Activated naive CD4-positive, alpha-beta T cell treated with anti-CD3 and anti-CD28 coated beads, Interleukin-2, amount 10 ng/mL, durations not matched to agents 7 days and 5 days (primary cell): Measurements from ENCODE around the gene FBXO38.

Experiments used
- CTCF ChIA-PET: fragments of 350-600 bp; sonication (Branson Sonifier 250); formaldehyde crosslinking; loops from one replicate; lab custom pipeline; 2021; ENCODE audit warnings: antibody characterized with exemption; lab: Charles Lee
- DNase-seq: peaks from one replicate; pipeline ENCODE4 v3.0.0-alpha.2; 2020
- H3K27ac Mint-ChIP-seq: one replicate; pipeline ENCODE4 v1.8.0; 2021; ENCODE audit warnings: mild to moderate bottlenecking, moderate library complexity, mixed read lengths
- H3K27me3 Mint-ChIP-seq: one replicate; pipeline ENCODE4 v1.8.0; 2021; ENCODE audit warnings: mild to moderate bottlenecking, mixed read lengths
- H3K36me3 Mint-ChIP-seq: one replicate; pipeline ENCODE4 v1.8.0; 2021; ENCODE audit warnings: mixed read lengths
- H3K4me1 Mint-ChIP-seq: one replicate; pipeline ENCODE4 v1.8.0; 2021; ENCODE audit warnings: mixed read lengths
- H3K4me3 Mint-ChIP-seq: one replicate; pipeline ENCODE4 v1.8.0; 2021; ENCODE audit warnings: mild to moderate bottlenecking, moderate library complexity, mixed read lengths
- H3K9me3 Mint-ChIP-seq: one replicate; pipeline ENCODE4 v1.8.0; 2021; ENCODE audit warnings: mixed read lengths

Gene FBXO38

DNA sequence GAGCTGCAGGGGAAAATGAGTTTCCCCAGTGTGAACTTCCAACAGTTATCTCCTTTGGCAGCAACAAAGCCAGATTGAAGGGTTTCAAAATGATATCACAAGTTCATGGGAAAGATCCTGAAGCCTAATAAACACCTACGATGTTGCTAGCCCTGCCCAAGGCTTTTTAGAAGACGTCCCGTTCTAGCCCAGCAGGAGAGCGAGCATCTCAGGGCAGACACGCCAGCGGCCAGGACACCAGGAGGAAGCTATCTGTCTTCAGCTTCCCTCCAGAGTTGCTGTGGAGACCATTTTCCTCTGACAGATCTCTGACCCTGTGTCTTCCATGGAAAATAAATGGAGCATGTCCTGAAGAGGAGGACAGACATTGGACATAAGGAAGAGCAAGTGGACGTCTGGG, 98.4 kb downstream of the FBXO38 start:
- Mint-ChIP-seq H3K27me3 (peaks cover 22% of the 10 kb centered on the region), H3K36me3 (no peaks in the 10 kb centered on the region), H3K9me3 (no peaks in the 10 kb centered on the region), H3K27ac (no peak overlapping the region), H3K4me1 (no peaks in the 10 kb centered on the region), H3K4me3 (no peak overlapping the region)
- CTCF ChIA-PET = interaction anchor here (0.7 to 2.9 kb wide), 9 partner anchors 9 to 307 kb away, joined by 3 to 12 read pairs (median 3); no protein-coding TSS in a partner anchor
- DNase-seq = no peak

DNA sequence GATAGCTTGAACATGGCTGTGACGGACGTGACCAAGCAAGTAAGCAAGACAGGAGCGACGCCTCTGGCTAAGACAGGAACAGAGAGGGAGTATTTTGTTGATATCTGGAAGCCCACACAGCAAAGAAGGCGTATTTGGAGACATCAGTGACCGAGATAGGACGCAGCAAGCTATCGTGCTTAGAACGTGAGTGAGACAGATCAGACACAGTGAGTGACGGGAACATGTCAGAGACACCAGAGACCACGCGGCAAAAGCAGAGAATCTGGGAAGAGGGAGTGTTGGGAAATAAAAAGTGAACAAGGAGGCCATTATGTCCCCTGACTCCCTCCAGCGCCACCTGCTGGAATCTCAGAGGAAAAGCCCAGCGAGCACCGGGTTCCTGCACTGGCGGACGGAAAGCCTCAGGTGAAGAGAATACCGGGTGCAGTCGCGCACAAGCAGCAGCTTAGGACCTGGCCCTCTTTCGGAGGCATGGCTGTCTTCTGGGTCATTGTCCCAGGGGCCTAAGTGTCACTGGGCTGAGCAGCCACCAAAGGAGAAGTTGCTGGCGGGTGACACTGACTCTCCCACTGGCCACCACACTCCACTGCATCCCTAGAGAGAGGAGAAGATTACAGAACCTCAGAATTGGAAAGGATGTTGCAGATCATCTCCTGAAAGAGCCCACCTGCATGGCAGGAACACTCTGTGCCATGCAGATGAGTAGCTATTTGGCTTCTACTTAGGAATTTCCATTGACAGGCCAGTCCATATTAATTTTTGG, 99.1 kb downstream of the FBXO38 start:
- DNase-seq = peak; percentile 74
- Mint-ChIP-seq H3K9me3 (no peaks in the 10 kb centered on the region), H3K27ac (no peak overlapping the region), H3K4me3 (no peak overlapping the region), H3K4me1 (no peaks in the 10 kb centered on the region), H3K27me3 (peaks cover 22% of the 10 kb centered on the region), H3K36me3 (no peaks in the 10 kb centered on the region)
- CTCF ChIA-PET = interaction anchor here (0.6 to 2.9 kb wide), 10 partner anchors 8 to 308 kb away, joined by 3 to 12 read pairs (median 3); no protein-coding TSS in a partner anchor

DNA sequence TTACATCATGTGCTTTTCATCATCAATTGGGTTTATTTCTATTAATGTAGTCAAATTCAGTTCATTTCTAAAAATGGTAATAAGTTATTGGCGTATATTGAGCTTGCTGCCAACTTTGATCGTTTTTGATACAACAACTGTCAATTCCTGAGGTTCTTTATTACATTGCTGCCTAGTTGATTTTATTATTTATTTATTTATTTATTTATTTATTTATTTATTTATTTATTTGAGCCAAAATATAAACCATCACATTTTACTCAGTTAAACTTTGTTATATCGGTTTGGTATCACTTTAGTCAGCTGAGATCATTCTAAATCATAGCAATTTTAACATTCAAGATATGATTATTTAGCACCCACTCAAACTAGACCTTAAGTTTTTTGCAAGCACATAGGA, 100.0 kb downstream of the FBXO38 start:
- peaks cover 17% of the 10 kb centered on the region for H3K27me3 Mint-ChIP-seq
- H3K4me1 Mint-ChIP-seq = no peaks in the 10 kb centered on the region
- DNase-seq = no peak
- no peak overlapping the region for H3K4me3 Mint-ChIP-seq
- no peak overlapping the region for H3K27ac Mint-ChIP-seq
- no peaks in the 10 kb centered on the region for H3K36me3 Mint-ChIP-seq
- CTCF ChIA-PET = interaction anchor here (0.6 to 2.9 kb wide), 5 partner anchors 25 to 325 kb away, joined by 3 to 12 read pairs (median 3); no protein-coding TSS in a partner anchor
- no peaks in the 10 kb centered on the region for H3K9me3 Mint-ChIP-seq

DNA sequence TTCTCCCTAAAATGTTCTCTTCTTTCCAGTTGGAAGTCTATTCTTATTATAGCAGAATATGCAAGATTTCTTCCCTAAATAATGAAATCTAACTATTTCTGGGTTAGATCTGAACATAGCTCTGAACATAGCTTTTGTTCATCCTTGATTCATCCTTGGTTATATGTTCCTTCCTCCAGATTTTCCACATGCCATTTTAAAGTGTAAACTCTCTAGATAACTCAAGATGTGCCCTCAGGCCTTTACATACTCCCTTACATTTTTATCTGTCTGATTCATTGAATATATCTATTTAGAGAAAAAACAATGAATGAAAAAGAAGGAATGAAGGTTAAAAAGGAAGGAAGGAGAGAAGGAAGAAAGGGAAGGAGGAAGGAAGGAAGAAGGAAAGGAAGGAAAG, 100.9 kb downstream of the FBXO38 start:
- Mint-ChIP-seq H3K4me3 (no peak overlapping the region), H3K27ac (no peak overlapping the region), H3K4me1 (no peaks in the 10 kb centered on the region), H3K9me3 (no peaks in the 10 kb centered on the region), H3K36me3 (no peaks in the 10 kb centered on the region), H3K27me3 (peaks cover 17% of the 10 kb centered on the region)
- CTCF ChIA-PET = interaction anchor here (0.6 to 2.9 kb wide), 3 partner anchors 246 to 305 kb away, joined by 3 to 12 read pairs (median 3); no protein-coding TSS in a partner anchor
- DNase-seq = no peak

DNA sequence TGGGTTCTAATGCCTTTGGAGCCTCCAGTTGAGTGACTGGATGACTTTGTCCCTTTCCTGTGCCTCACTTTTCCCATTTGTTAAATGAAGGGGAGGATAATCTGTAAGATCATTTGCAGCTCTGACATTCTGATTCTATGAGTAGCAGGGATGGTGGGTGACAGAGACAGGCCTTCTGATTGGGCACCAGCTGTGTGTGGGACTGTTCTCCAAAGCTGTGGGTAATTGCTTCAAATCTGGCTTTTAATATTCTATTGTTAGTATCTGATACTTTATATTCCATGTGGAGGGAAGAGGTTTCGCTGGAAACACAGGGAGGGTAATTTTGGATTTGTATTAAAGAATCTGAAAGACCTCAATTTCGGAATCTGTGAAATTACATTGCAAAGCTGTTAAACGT, 102.7 kb downstream of the FBXO38 start:
- CTCF ChIA-PET = no interaction called here
- Mint-ChIP-seq H3K4me3 (no peak overlapping the region), H3K27me3 (peaks cover 20% of the 10 kb centered on the region), H3K9me3 (no peaks in the 10 kb centered on the region), H3K27ac (no peak overlapping the region), H3K4me1 (no peaks in the 10 kb centered on the region), H3K36me3 (no peaks in the 10 kb centered on the region)
- DNase-seq = no peak

DNA sequence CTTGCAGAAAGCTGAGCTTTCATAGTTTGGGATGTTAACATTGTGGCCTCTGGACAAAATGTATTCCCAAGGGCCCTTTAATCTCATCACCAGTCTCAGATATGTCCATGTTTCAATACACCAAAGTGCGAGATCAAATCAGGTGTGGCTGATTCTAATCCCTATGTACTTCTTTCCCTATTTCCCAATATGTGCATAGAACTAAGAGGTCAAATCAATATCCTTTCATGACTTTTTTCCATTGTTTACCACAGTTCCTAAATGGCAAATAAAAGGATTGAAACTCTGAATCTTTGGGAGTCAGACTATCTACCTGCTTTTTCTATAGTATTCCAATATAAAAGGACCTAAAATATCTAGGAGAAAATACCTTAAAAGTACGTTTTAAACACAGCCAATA, 105.0 kb downstream of the FBXO38 start:
- Mint-ChIP-seq H3K4me1 (no peaks in the 10 kb centered on the region), H3K4me3 (no peak overlapping the region), H3K36me3 (no peaks in the 10 kb centered on the region), H3K27ac (no peak overlapping the region), H3K27me3 (peaks cover 18% of the 10 kb centered on the region), H3K9me3 (no peaks in the 10 kb centered on the region)
- DNase-seq = no peak
- CTCF ChIA-PET = no interaction called here

DNA sequence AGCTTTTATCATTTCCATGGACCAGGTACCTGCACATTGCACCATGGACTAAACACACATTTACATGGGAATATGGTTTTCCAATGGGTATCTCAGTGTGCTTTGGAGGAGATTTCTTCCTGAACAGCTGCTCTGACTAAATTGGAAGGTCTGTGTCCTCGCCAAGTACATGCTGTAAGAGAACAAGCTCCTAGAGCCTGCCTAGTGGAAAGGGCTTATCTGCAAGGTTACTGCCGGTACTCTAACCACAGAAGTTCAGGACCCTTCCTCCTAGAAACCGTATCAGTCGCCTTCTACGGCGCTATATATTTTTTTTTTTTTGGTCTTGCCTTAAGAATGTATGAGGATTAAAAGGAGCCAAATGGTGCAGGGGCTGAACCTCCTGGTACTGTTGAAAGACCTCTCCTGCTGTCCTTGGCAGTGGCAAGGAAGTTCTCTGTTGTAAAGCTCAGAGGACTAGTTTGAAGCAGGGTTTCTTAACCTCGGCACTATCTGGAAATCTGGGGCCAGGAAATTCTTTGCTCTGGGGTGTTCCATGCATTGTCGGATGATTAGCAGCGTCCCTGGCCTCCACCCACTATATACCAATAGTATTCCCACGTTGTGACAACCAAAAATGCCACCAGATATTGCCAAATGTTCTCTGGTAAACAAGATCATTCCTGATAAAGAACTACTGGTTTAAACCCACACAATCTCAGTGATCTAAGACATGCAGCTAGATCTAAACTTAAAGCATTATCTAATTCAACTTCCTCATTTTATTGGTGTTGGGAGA, 107.4 kb downstream of the FBXO38 start:
- Mint-ChIP-seq H3K9me3 (no peaks in the 10 kb centered on the region), H3K36me3 (no peaks in the 10 kb centered on the region), H3K4me1 (no peaks in the 10 kb centered on the region), H3K4me3 (no peak overlapping the region), H3K27me3 (peaks cover 14% of the 10 kb centered on the region), H3K27ac (no peak overlapping the region)
- no peak for DNase-seq
- CTCF ChIA-PET = interaction anchor here (0.6 kb wide), 1 partner anchor 8 kb away, joined by 3 read pairs; no protein-coding TSS in a partner anchor

DNA sequence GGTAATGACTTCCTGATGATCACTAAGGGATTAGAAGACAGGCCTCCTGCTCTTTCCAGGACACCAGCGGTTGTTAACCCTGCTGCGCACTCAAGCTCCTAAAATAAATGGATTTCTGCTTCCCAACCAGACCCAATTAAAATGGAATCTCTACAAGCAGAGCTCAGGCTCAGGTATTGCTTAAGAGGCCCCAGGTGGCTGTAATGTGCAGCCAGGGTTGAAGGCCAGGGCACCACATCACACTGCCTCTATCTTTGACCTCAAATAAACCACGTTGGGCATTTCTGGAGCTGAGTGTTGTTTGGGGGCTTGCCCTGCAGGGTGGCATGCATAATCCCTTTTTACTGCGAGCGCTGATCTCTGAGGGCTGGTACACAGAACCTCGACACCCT, 108.0 kb downstream of the FBXO38 start:
- no peaks in the 10 kb centered on the region for H3K36me3 Mint-ChIP-seq
- H3K27ac Mint-ChIP-seq = no peak overlapping the region
- H3K9me3 Mint-ChIP-seq = no peaks in the 10 kb centered on the region
- CTCF ChIA-PET = no interaction called here
- no peak for DNase-seq
- no peaks in the 10 kb centered on the region for H3K4me1 Mint-ChIP-seq
- H3K27me3 Mint-ChIP-seq = peaks cover 14% of the 10 kb centered on the region
- no peak overlapping the region for H3K4me3 Mint-ChIP-seq

DNA sequence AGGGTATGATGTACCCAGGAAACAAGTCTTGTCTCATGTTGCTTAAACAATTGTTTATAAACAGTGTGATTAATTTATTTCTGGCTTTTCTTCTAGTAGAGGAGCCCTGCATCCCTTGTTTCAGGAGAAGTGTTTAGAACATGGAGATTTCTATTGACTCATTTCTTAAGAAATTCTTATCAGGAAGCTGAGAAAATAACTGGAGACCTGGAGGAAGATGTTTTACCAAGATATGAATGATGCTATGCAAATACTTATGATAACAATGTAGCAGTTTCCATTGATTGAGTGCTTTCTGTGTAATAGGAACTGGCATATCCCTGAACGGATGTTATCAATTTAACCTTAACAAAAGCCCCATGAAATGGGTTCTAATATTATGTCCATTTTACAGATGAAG, 108.6 kb downstream of the FBXO38 start:
- H3K27ac Mint-ChIP-seq = no peak overlapping the region
- H3K9me3 Mint-ChIP-seq = no peaks in the 10 kb centered on the region
- H3K4me3 Mint-ChIP-seq = no peak overlapping the region
- H3K27me3 Mint-ChIP-seq = peaks cover 14% of the 10 kb centered on the region
- CTCF ChIA-PET = no interaction called here
- DNase-seq = no peak
- no peaks in the 10 kb centered on the region for H3K4me1 Mint-ChIP-seq
- no peaks in the 10 kb centered on the region for H3K36me3 Mint-ChIP-seq
